ENCODE measurements around the gene CSRNP2.
"Not testable (repeated sequence)": the region's sequence is repeated elsewhere in the genome, so short reads cannot be mapped to it uniquely, and the experiment has no call there.

The CSRNP2 gene

GRCh38 chr12:51090705-51091229 is 7.4 kb upstream of the CSRNP2 start:
- no peak overlapping the region for H3K4me3 ChIP-seq (ENCODE audit: low read length)
- no peak for TF ChIP-seq CTCF (IDR thresholded peaks at IDR 0.05; ENCODE audit: insufficient read depth, low read depth, low read length, missing control alignments)
- DNase-seq (ENCODE audit: low read depth): no peak

DNA sequence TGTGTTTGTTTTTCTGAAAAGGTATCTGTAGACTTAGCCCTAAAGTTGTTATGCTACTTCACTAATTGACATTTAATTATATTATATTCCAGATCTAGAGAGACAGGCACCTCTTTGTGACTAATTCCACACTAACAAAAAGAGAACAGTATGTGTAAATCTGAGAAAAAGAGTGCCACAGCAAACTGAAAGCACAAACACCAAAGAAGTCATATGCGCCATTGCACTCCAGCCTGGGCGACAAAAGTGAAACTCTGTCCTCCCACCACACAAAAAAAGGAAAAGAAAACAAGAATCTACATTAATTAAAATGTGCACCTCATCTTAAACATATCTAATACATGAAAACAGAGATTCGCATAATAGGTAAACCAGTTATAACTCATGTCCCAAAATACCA is 4.4 kb upstream of the CSRNP2 start:
- no peak for TF ChIP-seq CTCF (IDR thresholded peaks at IDR 0.05; ENCODE audit: insufficient read depth, low read depth, low read length, missing control alignments)
- DNase-seq (ENCODE audit: low read depth): no peak

GRCh38 chr12:51086933-51087332 is 3.5 kb upstream of the CSRNP2 start:
- TF ChIP-seq CTCF (IDR thresholded peaks at IDR 0.05; ENCODE audit: insufficient read depth, low read depth, low read length, missing control alignments): no peak
- no peak overlapping the region for H3K4me3 ChIP-seq (ENCODE audit: low read length)
- no peak for DNase-seq (ENCODE audit: low read depth)

More for the DNA sequence above, 4.4 kb upstream of the CSRNP2 start:
- no peak overlapping the region for H3K4me3 ChIP-seq (ENCODE audit: low read length)

GRCh38 chr12:51085757-51086156 is 2.4 kb upstream of the CSRNP2 start:
- no peak for TF ChIP-seq CTCF (IDR thresholded peaks at IDR 0.05; ENCODE audit: insufficient read depth, low read depth, low read length, missing control alignments)
- no peak for DNase-seq (ENCODE audit: low read depth)
- no peak overlapping the region for H3K4me3 ChIP-seq (ENCODE audit: low read length)

DNA sequence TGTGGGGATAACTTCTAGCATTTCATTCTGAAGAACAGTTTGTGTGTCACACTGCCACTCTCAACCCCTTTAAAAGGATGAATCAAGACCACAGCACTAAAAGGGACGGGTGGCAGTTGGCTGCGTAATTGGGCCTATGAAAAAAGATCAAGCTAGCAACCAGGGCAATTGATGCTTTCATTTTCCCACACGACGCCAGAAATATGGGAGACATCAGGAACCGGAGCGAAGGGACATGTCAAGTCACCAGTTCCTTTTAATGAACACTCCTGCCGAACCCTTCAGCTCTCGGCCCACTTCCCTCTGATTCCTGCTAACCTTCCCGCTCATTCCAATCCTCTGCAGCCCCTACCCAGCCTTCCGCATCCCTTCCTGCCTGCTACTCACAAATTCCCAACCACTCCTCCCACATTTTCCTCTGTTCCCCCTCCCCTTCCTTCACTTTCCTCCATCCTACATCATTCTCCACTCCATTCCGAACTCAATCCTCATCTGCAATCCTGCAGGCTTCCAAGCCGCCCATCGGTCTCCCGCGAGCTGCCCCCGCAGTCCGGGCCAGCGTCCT is 753 bp downstream of the CSRNP2 start:
- no peak for TF ChIP-seq CTCF (IDR thresholded peaks at IDR 0.05; ENCODE audit: insufficient read depth, low read depth, low read length, missing control alignments)
- peak; percentile 24 for DNase-seq (ENCODE audit: low read depth)
- H3K4me3 ChIP-seq (ENCODE audit: low read length): peak overlapping the region; percentile 78

GRCh38 chr12:51081421-51081820 is 2.0 kb downstream of the CSRNP2 start:
- no peak for TF ChIP-seq CTCF (IDR thresholded peaks at IDR 0.05; ENCODE audit: insufficient read depth, low read depth, low read length, missing control alignments)
- DNase-seq (ENCODE audit: low read depth): no peak
- no peak overlapping the region for H3K4me3 ChIP-seq (ENCODE audit: low read length)

- no peak overlapping the region for H3K4me3 ChIP-seq (ENCODE audit: low read length)
- no peak for DNase-seq (ENCODE audit: low read depth)
- TF ChIP-seq CTCF (IDR thresholded peaks at IDR 0.05; ENCODE audit: insufficient read depth, low read depth, low read length, missing control alignments): no peak
Observed at GRCh38 chr12:51080136-51080535, 3.3 kb downstream of the CSRNP2 start.

DNA sequence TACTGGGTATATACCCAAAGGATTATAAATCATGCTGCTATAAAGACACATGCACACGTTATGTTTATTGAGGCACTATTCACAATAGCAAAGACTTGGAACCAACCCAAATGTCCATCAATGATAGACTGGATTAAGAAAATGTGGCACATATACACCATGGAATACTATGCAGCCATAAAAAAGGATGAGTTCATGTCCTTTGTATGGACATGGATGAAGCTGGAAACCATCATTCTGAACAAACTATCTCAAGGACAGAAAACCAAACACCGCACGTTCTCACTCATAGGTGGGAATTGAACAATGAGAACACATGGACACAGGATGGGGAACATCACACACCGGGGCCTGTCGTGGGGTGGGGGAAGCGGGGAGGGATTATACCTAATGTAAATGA is 4.5 kb downstream of the CSRNP2 start:
- DNase-seq (ENCODE audit: low read depth); H3K4me3 ChIP-seq (ENCODE audit: low read length): not testable (repeated sequence)

DNA sequence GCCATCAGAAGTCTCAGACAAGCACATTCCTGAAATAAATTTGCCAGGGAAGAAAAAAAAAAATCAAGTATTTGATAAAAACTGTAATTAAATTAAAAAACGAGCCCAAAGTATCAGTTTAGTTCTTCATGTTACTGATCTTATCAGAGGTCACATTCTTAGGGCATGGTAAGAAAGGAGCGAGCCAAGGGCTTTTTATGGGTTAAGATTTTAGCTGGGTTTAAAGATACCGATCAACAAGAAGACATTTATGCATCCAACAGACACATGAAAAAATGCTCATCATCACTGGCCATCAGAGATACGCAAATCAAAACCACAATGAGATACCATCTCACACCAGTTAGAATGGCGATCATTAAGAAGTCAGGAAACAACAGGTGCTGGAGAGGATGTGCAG is 5.0 kb downstream of the CSRNP2 start:
- not testable (repeated sequence) for DNase-seq (ENCODE audit: low read depth)

More for the DNA sequence above, 5.0 kb downstream of the CSRNP2 start:
- H3K4me3 ChIP-seq (ENCODE audit: low read length): not testable (repeated sequence)
